Keratinocyte (primary cell): ENCODE measurements around the gene KMT2A. TPM values are rescaled to one million over a fixed set of nuclear protein-coding genes. Genes with fewer than 3 reads are reported as not detected.

Experiments
- DNase-seq: peaks from one replicate; pipeline ENCODE4 v3.0.0-alpha.2; 2011; ENCODE audit warnings: low read depth, missing footprints, low spot score
- FAIRE-seq: peaks from 2 replicates; lab custom pipeline; 2011; peaks lifted over from hg19 to GRCh38; lab: Jason Lieb, UNC
- H2AFZ ChIP-seq: 2 replicates; pipeline ENCODE4 v1.6.0; 2012; ENCODE audit warnings: low read length, control low read depth, inconsistent platforms; ENCODE audit not compliant: control insufficient read depth
- H3K27ac ChIP-seq: 2 replicates; pipeline ENCODE4 v1.5.1; 2011; ENCODE audit warnings: low read length; ENCODE audit not compliant: control insufficient read depth, insufficient read depth
- H3K27me3 ChIP-seq: 3 replicates; pipeline ENCODE4 v1.6.0; 2011; ENCODE audit warnings: low read length; ENCODE audit not compliant: control insufficient read depth, insufficient read depth; ENCODE audit errors: extremely low read depth
- H3K36me3 ChIP-seq, 2 experiments: 2 replicates in 1 of 2; 3 replicates in 1 of 2; pipeline ENCODE4 v1.5.1; 2011; ENCODE audit warnings: low read length in 2 of 2, mild to moderate bottlenecking in 1 of 2; ENCODE audit not compliant: control insufficient read depth in 2 of 2, insufficient read depth in 2 of 2; ENCODE audit errors: extremely low read depth in 1 of 2
- H3K4me1 ChIP-seq: 3 replicates; pipeline ENCODE4 v1.5.1; 2011; ENCODE audit warnings: low read length; ENCODE audit not compliant: control insufficient read depth, insufficient read depth; ENCODE audit errors: extremely low read depth
- H3K4me2 ChIP-seq: 3 replicates; pipeline ENCODE4 v1.6.0; 2011; ENCODE audit warnings: low read depth, low read length; ENCODE audit not compliant: control insufficient read depth, insufficient read depth; ENCODE audit errors: extremely low read depth
- H3K4me3 ChIP-seq, 3 experiments: fragments of 200-600 bp in 1 of 3; sonication (generic) in 1 of 3; 2 replicates in 2 of 3; 3 replicates in 1 of 3; pipeline ENCODE4 v1.5.1; 2011 to 2016; ENCODE audit warnings: low read length in 3 of 3, mild to moderate bottlenecking in 3 of 3, control low read depth in 2 of 3, inconsistent platforms in 1 of 3, low read depth in 1 of 3, mixed read lengths in 1 of 3, mixed run types in 1 of 3, moderate library complexity in 1 of 3; ENCODE audit not compliant: control insufficient read depth in 2 of 3, insufficient read depth in 2 of 3; ENCODE audit errors: extremely low read depth in 1 of 3
- H3K79me2 ChIP-seq: 2 replicates; pipeline ENCODE4 v1.6.0; 2012; ENCODE audit warnings: low read length; ENCODE audit not compliant: control insufficient read depth, insufficient read depth
- H3K9ac ChIP-seq: 3 replicates; pipeline ENCODE4 v1.6.0; 2011; ENCODE audit warnings: low read length; ENCODE audit not compliant: control insufficient read depth, insufficient read depth; ENCODE audit errors: extremely low read depth
- H3K9me1 ChIP-seq: 3 replicates; pipeline ENCODE4 v1.6.0; 2011; ENCODE audit warnings: low read length; ENCODE audit not compliant: control insufficient read depth, insufficient read depth; ENCODE audit errors: extremely low read depth
- H3K9me3 ChIP-seq: 2 replicates; pipeline ENCODE4 v1.5.1; 2012; ENCODE audit warnings: low read depth, low read length; ENCODE audit not compliant: control insufficient read depth
- H4K20me1 ChIP-seq: 3 replicates; pipeline ENCODE4 v1.6.0; 2011; ENCODE audit warnings: low read length; ENCODE audit not compliant: control insufficient read depth, insufficient read depth; ENCODE audit errors: extremely low read depth
- EZH2 ChIP-seq: IDR thresholded peaks from one replicate; pipeline ENCODE4 v1.6.1; 2012; ENCODE audit warnings: inconsistent platforms, mild to moderate bottlenecking, low read length, moderate library complexity
- dilution Hi-C: fragments of 300-500 bp; cut with MboI; formaldehyde crosslinking; loops from one replicate; pipeline ENCODE4 v1.7.0; 2020; ENCODE audit warnings: low sequenced_read_pairs; ENCODE audit not compliant: extremely low pct_ligation_motif_present
- polyA plus RNA-seq, 5 experiments: library from polyadenylated mRNA; depleted of rRNA in 3 of 5; stranded (reverse) in 3 of 5; stranded (forward) in 1 of 5; unstranded in 1 of 5; fragments of >200 nt; gene quantifications; 1 replicate in 1 of 5; 2 replicates in 3 of 5; 3 replicates in 1 of 5; pipeline versions ENCODE4 v1.2.1 to v1.2.3, GENCODE V29; 2011 to 2012; ENCODE audit warnings: missing spikeins in 2 of 5, low read depth in 1 of 5, low replicate concordance in 1 of 5
- TF ChIP-seq, protein P1 (sequence below), 3 experiments: IDR thresholded peaks in 1 of 3; conservative IDR thresholded peaks in 1 of 3; optimal IDR thresholded peaks in 1 of 3; 2 replicates in 2 of 3; 3 replicates in 1 of 3; pipeline versions ENCODE3 to v1.5.1; 2011; ENCODE audit warnings: low read length in 3 of 3, mild to moderate bottlenecking in 3 of 3, moderate library complexity in 2 of 3, control low read depth in 1 of 3, inconsistent platforms in 1 of 3; ENCODE audit not compliant: insufficient read depth in 2 of 3; ENCODE audit errors: extremely low read depth in 1 of 3

KMT2A gene
- polyA plus RNA-seq, 1 donor (not counting 4 experiments of a cell fraction or from before 2014, with no cell fraction given) = 11.7 TPM

DNA sequence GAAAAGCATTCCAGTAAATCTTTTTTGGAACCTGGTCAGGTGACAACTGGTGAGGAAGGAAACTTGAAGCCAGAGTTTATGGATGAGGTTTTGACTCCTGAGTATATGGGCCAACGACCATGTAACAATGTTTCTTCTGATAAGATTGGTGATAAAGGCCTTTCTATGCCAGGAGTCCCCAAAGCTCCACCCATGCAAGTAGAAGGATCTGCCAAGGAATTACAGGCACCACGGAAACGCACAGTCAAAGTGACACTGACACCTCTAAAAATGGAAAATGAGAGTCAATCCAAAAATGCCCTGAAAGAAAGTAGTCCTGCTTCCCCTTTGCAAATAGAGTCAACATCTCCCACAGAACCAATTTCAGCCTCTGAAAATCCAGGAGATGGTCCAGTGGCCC lies 66.9 kb downstream of the KMT2A start:
- Histone ChIP-seq H3K36me3 (peaks cover 48 to 59% of the 10 kb centered on the region in 2 experiments), H3K4me2 (no peak overlapping the region), H3K4me1 (no peaks in the 10 kb centered on the region), H3K9ac (no peak overlapping the region), H3K79me2 (no peaks in the 10 kb centered on the region), H3K27ac (no peak overlapping the region), H4K20me1 (no peaks in the 10 kb centered on the region), H3K9me1 (no peaks in the 10 kb centered on the region), H3K9me3 (no peaks in the 10 kb centered on the region), H3K27me3 (no peaks in the 10 kb centered on the region), H2AFZ (no peak overlapping the region), H3K4me3 (no peak overlapping the region)
- FAIRE-seq (no peak), DNase-seq (no peak)
- no peak for TF ChIP-seq EZH2
- TF ChIP-seq, protein P1, sequence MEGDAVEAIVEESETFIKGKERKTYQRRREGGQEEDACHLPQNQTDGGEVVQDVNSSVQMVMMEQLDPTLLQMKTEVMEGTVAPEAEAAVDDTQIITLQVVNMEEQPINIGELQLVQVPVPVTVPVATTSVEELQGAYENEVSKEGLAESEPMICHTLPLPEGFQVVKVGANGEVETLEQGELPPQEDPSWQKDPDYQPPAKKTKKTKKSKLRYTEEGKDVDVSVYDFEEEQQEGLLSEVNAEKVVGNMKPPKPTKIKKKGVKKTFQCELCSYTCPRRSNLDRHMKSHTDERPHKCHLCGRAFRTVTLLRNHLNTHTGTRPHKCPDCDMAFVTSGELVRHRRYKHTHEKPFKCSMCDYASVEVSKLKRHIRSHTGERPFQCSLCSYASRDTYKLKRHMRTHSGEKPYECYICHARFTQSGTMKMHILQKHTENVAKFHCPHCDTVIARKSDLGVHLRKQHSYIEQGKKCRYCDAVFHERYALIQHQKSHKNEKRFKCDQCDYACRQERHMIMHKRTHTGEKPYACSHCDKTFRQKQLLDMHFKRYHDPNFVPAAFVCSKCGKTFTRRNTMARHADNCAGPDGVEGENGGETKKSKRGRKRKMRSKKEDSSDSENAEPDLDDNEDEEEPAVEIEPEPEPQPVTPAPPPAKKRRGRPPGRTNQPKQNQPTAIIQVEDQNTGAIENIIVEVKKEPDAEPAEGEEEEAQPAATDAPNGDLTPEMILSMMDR (optimal IDR thresholded peaks at IDR 0.05 in 1 of 3, IDR thresholded peaks at IDR 0.05 in 1 of 3, conservative IDR thresholded peaks at IDR 0.05 in 1 of 3; ENCODE audit: extremely low read depth in 1 of 3, insufficient read depth in 2 of 3, low read length in 3 of 3) = no peak
- dilution Hi-C loops = no loop called here

GRCh38 chr11:118511601-118512000 lies 75.3 kb downstream of the KMT2A start:
- Histone ChIP-seq H3K27me3 (no peaks in the 10 kb centered on the region), H3K79me2 (no peaks in the 10 kb centered on the region), H3K27ac (no peak overlapping the region), H4K20me1 (no peaks in the 10 kb centered on the region), H3K36me3 (peaks cover 29 to 43% of the 10 kb centered on the region in 2 experiments), H2AFZ (no peak overlapping the region), H3K9me3 (no peaks in the 10 kb centered on the region), H3K4me3 (no peak overlapping the region), H3K9me1 (no peaks in the 10 kb centered on the region), H3K4me2 (no peak overlapping the region), H3K9ac (no peak overlapping the region), H3K4me1 (no peaks in the 10 kb centered on the region)
- dilution Hi-C loops = no loop called here
- TF ChIP-seq, protein P1 (optimal IDR thresholded peaks at IDR 0.05 in 1 of 3, IDR thresholded peaks at IDR 0.05 in 1 of 3, conservative IDR thresholded peaks at IDR 0.05 in 1 of 3; ENCODE audit: extremely low read depth in 1 of 3, insufficient read depth in 2 of 3, low read length in 3 of 3) = no peak
- no peak for TF ChIP-seq EZH2
- DNase-seq (no peak), FAIRE-seq (no peak)
